Measurements from ENCODE around the gene THTPA.

The THTPA gene

GRCh38 chr14:23550131-23550811 is 5.8 kb upstream of the THTPA start:
- no peak overlapping the region for H3K9ac ChIP-seq
- H3K27me3 ChIP-seq (ENCODE audit: control insufficient read depth, insufficient read depth, low read length), result no peaks in the 10 kb centered on the region
- H3K4me3 ChIP-seq (ENCODE audit: low read depth, low read length), result peak overlapping the region; percentile 80
- no peaks in the 10 kb centered on the region for H3K79me2 ChIP-seq
- H3K4me1 ChIP-seq, result peaks cover 3% of the 10 kb centered on the region
- H3K4me2 ChIP-seq (ENCODE audit: low read length), result peak overlapping the region; percentile 93
- H3K9me3 ChIP-seq (ENCODE audit: control insufficient read depth, low read length), result no peaks in the 10 kb centered on the region
- TF ChIP-seq, protein P1, sequence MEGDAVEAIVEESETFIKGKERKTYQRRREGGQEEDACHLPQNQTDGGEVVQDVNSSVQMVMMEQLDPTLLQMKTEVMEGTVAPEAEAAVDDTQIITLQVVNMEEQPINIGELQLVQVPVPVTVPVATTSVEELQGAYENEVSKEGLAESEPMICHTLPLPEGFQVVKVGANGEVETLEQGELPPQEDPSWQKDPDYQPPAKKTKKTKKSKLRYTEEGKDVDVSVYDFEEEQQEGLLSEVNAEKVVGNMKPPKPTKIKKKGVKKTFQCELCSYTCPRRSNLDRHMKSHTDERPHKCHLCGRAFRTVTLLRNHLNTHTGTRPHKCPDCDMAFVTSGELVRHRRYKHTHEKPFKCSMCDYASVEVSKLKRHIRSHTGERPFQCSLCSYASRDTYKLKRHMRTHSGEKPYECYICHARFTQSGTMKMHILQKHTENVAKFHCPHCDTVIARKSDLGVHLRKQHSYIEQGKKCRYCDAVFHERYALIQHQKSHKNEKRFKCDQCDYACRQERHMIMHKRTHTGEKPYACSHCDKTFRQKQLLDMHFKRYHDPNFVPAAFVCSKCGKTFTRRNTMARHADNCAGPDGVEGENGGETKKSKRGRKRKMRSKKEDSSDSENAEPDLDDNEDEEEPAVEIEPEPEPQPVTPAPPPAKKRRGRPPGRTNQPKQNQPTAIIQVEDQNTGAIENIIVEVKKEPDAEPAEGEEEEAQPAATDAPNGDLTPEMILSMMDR (IDR thresholded peaks at IDR 0.05), result no peak
- H2AFZ ChIP-seq, result peak overlapping the region; percentile 94
- H3K27ac ChIP-seq, result no peak overlapping the region
- H3K36me3 ChIP-seq (ENCODE audit: control insufficient read depth, insufficient read depth, low read length), result no peaks in the 10 kb centered on the region

- H2AFZ ChIP-seq, result peak overlapping the region; percentile 94
- H3K79me2 ChIP-seq, result no peaks in the 10 kb centered on the region
- H3K4me1 ChIP-seq, result peaks cover 3% of the 10 kb centered on the region
- H3K27ac ChIP-seq, result peak overlapping the region; percentile 66
- no peaks in the 10 kb centered on the region for H3K36me3 ChIP-seq (ENCODE audit: control insufficient read depth, insufficient read depth, low read length)
- peak overlapping the region; percentile 6 for H3K9ac ChIP-seq
- H3K27me3 ChIP-seq (ENCODE audit: control insufficient read depth, insufficient read depth, low read length), result no peaks in the 10 kb centered on the region
- peak overlapping the region; percentile 80 for H3K4me3 ChIP-seq (ENCODE audit: low read depth, low read length)
- TF ChIP-seq, protein P1 (IDR thresholded peaks at IDR 0.05), result no peak
- H3K9me3 ChIP-seq (ENCODE audit: control insufficient read depth, low read length), result no peaks in the 10 kb centered on the region
- H3K4me2 ChIP-seq (ENCODE audit: low read length), result peak overlapping the region; percentile 93
Observed at GRCh38 chr14:23550812-23551265, 5.2 kb upstream of the THTPA start.

DNA sequence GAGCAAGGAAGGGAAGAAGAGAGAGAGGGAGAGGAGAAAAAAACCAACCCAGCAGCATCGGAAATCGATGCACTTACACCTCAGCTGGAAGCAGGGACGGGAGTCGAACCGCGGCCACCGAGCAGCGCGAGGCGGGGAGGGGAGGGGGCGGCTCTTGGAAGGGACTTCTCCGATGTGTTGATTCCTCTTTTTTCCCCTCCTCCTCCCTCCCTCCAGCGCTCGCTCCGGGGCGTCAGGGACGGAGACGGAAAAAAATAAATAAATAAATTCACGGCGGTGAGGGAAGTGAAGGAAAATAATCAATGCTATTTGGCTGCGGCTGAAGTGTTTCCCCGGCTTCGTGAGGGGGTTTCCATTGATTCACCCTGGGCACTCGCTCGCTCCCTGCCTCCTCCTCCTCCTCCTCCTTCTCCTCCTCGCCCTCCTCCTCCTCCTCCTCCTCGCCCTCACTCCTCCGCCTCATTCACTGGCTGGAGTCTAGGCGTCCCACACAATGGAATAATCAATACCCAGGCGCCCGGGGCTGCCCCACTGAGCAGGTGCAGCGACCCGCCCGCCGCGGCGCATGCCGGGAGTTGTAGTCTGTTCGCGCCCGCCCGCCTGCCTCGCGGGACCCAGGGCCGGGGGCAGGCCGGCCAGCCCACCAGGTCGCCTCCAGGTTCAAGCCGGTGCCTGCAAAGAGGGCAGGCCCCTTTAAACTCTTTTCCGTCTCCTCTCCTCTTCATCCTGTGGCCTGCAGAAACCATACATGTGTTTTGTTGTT is 4.6 kb upstream of the THTPA start, which contains the start of gene ZFHX2:
TSS of gene ZFHX2 (minus strand) at position 500 of the 763 bp plus-strand sequence. CDS start 16,440 bp downstream, outside the sequence.
- Histone ChIP-seq H3K4me1 (peaks cover 3% of the 10 kb centered on the region), H3K79me2 (no peaks in the 10 kb centered on the region), H3K9ac (peak within 1 kb of the TSS; percentile 13), H3K27ac (peak within 1 kb of the TSS; percentile 66), H3K9me3 (ENCODE audit: control insufficient read depth, low read length) (no peaks in the 10 kb centered on the region), H3K36me3 (ENCODE audit: control insufficient read depth, insufficient read depth, low read length) (no peaks in the 10 kb centered on the region), H3K4me2 (ENCODE audit: low read length) (peak within 1 kb of the TSS; percentile 93), H3K4me3 (ENCODE audit: low read depth, low read length) (peak within 1 kb of the TSS; percentile 80), H3K27me3 (ENCODE audit: control insufficient read depth, insufficient read depth, low read length) (no peaks in the 10 kb centered on the region), H2AFZ (peak within 1 kb of the TSS; percentile 94)
- TF ChIP-seq, protein P1 (IDR thresholded peaks at IDR 0.05), result no peak

- Histone ChIP-seq H3K27ac (peak overlapping the region; percentile 97), H3K4me2 (ENCODE audit: low read length) (peak overlapping the region; percentile 92), H3K27me3 (ENCODE audit: control insufficient read depth, insufficient read depth, low read length) (no peaks in the 10 kb centered on the region), H3K4me3 (ENCODE audit: low read depth, low read length) (peak overlapping the region; percentile 92), H3K4me1 (peaks cover 11% of the 10 kb centered on the region), H3K79me2 (no peaks in the 10 kb centered on the region), H3K9me3 (ENCODE audit: control insufficient read depth, low read length) (no peaks in the 10 kb centered on the region), H3K36me3 (ENCODE audit: control insufficient read depth, insufficient read depth, low read length) (no peaks in the 10 kb centered on the region), H3K9ac (no peak overlapping the region), H2AFZ (peak overlapping the region; percentile 99)
- TF ChIP-seq, protein P1 (IDR thresholded peaks at IDR 0.05), result no peak
Observed at GRCh38 chr14:23555533-23555881, 564 bp upstream of the THTPA start.
